K562 treated with DMSO at 1 percent for 48 hours (cell line): ENCODE data around the gene PRRC2A. TPM values are rescaled to one million over a fixed set of nuclear protein-coding genes. Genes with fewer than 3 reads are reported as not detected.

ENCODE experiments used
- total RNA-seq: library from RNA; unstranded; fragments of 300-600 nt; gene quantifications from 2 replicates; pipeline ENCODE4 v1.2.3, GENCODE V29; 2022; ENCODE audit warnings: low replicate concordance; ENCODE audit errors: extremely low read depth

PRRC2A gene
- total RNA-seq, 1 experiment from 2014 or later, result 599 TPM

Other genes with a start within 250 kb of the PRRC2A start
- not detected in 2 replicates for gene MICA, start 217.1 kb upstream of the PRRC2A start, total RNA-seq
- gene MICB, start 122.6 kb upstream of the PRRC2A start, total RNA-seq, result not detected in 2 replicates
- gene MCCD1, start 91.8 kb upstream of the PRRC2A start, total RNA-seq, result not detected in 2 replicates
- gene DDX39B, start 78.7 kb upstream of the PRRC2A start, total RNA-seq, result not detected in 2 replicates
- not detected in 2 replicates for gene ATP6V1G2, start 74.1 kb upstream of the PRRC2A start, total RNA-seq
- gene NFKBIL1, start 73.1 kb upstream of the PRRC2A start, total RNA-seq, result not detected in 2 replicates
- not detected in 2 replicates for gene LTA, start 48.4 kb upstream of the PRRC2A start, total RNA-seq
- gene TNF, start 45.1 kb upstream of the PRRC2A start, total RNA-seq, result not detected in 2 replicates
- gene LTB, start 38.3 kb upstream of the PRRC2A start, total RNA-seq, result not detected in 2 replicates
- not detected in 2 replicates for gene LST1, start 34.4 kb upstream of the PRRC2A start, total RNA-seq
- not detected in 2 replicates for gene NCR3, start 27.7 kb upstream of the PRRC2A start, total RNA-seq
- not detected in 2 replicates for gene AIF1, start 5.5 kb upstream of the PRRC2A start, total RNA-seq
- 212 TPM in 1 of 2 replicates, not detected in the other for gene BAG6, start 31.9 kb downstream of the PRRC2A start, total RNA-seq
- gene APOM, start 35.2 kb downstream of the PRRC2A start, total RNA-seq, result not detected in 2 replicates
- not detected in 2 replicates for gene C6orf47, start 40.1 kb downstream of the PRRC2A start, total RNA-seq
- gene GPANK1, start 44.3 kb downstream of the PRRC2A start, total RNA-seq, result not detected in 2 replicates
- 596 TPM in 1 of 2 replicates, not detected in the other for gene CSNK2B, start 45.4 kb downstream of the PRRC2A start, total RNA-seq
- gene LY6G5B, start 49.3 kb downstream of the PRRC2A start, total RNA-seq, result not detected in 2 replicates
- gene LY6G5C, start 60.4 kb downstream of the PRRC2A start, total RNA-seq, result not detected in 2 replicates
- not detected in 2 replicates for gene ABHD16A, start 82.6 kb downstream of the PRRC2A start, total RNA-seq
- gene LY6G6F, start 86.2 kb downstream of the PRRC2A start, total RNA-seq, result not detected in 2 replicates
- gene LY6G6D, start 94.6 kb downstream of the PRRC2A start, total RNA-seq, result not detected in 2 replicates
- gene LY6G6C, start 101.0 kb downstream of the PRRC2A start, total RNA-seq, result not detected in 2 replicates
- gene MPIG6B, start 102.7 kb downstream of the PRRC2A start, total RNA-seq, result not detected in 2 replicates
- gene DDAH2, start 108.6 kb downstream of the PRRC2A start, total RNA-seq, result not detected in 2 replicates
- 1,281 TPM in 1 of 2 replicates, not detected in the other for gene CLIC1, start 115.8 kb downstream of the PRRC2A start, total RNA-seq
- gene MSH5, start 119.3 kb downstream of the PRRC2A start, total RNA-seq, result not detected in 2 replicates
- gene SAPCD1, start 141.9 kb downstream of the PRRC2A start, total RNA-seq, result not detected in 2 replicates
- not detected in 2 replicates for gene VWA7, start 156.6 kb downstream of the PRRC2A start, total RNA-seq
- 668 TPM in 1 of 2 replicates, not detected in the other for gene VARS1, start 175.0 kb downstream of the PRRC2A start, total RNA-seq
- gene LSM2, start 186.3 kb downstream of the PRRC2A start, total RNA-seq, result not detected in 2 replicates
- gene HSPA1L, start 194.6 kb downstream of the PRRC2A start, total RNA-seq, result not detected in 2 replicates
- not detected in 2 replicates for gene HSPA1A, start 194.8 kb downstream of the PRRC2A start, total RNA-seq
- 760 TPM in 1 of 2 replicates, not detected in the other for gene HSPA1B, start 207.0 kb downstream of the PRRC2A start, total RNA-seq
- 455 TPM in 1 of 2 replicates, not detected in the other for gene NEU1, start 242.1 kb downstream of the PRRC2A start, total RNA-seq